ENCODE results near the gene CPB2. TPM values are rescaled to one million over a fixed set of nuclear protein-coding genes. Genes with fewer than 3 reads are reported as not detected.

CPB2 gene
- total RNA-seq, 1 donor: not detected

DNA sequence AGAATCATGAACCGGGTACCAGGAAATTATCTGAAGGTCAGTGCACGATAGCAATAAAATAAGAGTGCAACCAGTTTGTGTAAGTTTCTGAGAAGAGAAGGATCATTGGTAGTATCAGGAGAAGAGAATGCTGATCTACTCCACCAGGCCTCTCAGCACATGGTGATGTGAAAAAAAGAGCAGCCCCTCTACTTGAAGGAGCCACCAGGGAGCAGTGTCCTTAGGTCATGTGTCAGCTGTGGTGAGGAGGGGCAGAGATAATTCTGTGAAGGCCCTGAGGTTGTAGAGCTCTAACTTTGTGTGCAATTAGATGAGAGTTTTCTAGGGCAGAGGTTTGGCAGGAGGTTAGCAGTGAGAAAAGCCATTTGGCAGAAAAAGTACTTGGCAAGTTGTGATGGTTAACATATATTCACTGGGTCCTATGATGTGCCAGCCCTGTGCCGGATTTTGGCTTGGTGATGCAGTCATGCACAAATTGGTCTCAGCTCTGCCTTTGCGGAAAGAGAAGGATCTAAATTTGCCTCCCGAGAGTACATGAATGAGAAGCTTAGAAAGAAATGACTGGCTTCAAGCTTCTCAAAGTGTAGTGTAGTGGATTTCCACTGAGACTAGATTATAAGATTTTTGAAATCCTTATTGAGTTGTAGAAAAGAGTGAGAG lies 33.1 kb downstream of the CPB2 start:
- H3K9me3 ChIP-seq (ENCODE audit: low read depth, low read length): no peaks in the 10 kb centered on the region
- H4K20me1 ChIP-seq (ENCODE audit: insufficient read depth, low read length): no peaks in the 10 kb centered on the region
- no peak overlapping the region for H3K27ac ChIP-seq (ENCODE audit: low read depth, low read length)
- no peak for DNase-seq (ENCODE audit: insufficient read length, low spot score, missing footprints)
- no peak overlapping the region for H3K4me2 ChIP-seq (ENCODE audit: insufficient read depth, low read length)
- no peaks in the 10 kb centered on the region for H3K4me1 ChIP-seq (ENCODE audit: insufficient read depth, low read length)
- no peaks in the 10 kb centered on the region for H3K27me3 ChIP-seq (ENCODE audit: insufficient read depth, low read length)
- no peak overlapping the region for H2AFZ ChIP-seq (ENCODE audit: low read length)
- H3K79me2 ChIP-seq (ENCODE audit: insufficient read depth, low read length): no peaks in the 10 kb centered on the region
- no peaks in the 10 kb centered on the region for H3K36me3 ChIP-seq (ENCODE audit: insufficient read depth, low read length)
- H3K4me3 ChIP-seq (ENCODE audit: insufficient read depth, low read length): no peak overlapping the region
- TF ChIP-seq, protein P1, sequence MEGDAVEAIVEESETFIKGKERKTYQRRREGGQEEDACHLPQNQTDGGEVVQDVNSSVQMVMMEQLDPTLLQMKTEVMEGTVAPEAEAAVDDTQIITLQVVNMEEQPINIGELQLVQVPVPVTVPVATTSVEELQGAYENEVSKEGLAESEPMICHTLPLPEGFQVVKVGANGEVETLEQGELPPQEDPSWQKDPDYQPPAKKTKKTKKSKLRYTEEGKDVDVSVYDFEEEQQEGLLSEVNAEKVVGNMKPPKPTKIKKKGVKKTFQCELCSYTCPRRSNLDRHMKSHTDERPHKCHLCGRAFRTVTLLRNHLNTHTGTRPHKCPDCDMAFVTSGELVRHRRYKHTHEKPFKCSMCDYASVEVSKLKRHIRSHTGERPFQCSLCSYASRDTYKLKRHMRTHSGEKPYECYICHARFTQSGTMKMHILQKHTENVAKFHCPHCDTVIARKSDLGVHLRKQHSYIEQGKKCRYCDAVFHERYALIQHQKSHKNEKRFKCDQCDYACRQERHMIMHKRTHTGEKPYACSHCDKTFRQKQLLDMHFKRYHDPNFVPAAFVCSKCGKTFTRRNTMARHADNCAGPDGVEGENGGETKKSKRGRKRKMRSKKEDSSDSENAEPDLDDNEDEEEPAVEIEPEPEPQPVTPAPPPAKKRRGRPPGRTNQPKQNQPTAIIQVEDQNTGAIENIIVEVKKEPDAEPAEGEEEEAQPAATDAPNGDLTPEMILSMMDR (IDR thresholded peaks at IDR 0.05; ENCODE audit: extremely low read depth, low read depth, low read length): no peak

DNA sequence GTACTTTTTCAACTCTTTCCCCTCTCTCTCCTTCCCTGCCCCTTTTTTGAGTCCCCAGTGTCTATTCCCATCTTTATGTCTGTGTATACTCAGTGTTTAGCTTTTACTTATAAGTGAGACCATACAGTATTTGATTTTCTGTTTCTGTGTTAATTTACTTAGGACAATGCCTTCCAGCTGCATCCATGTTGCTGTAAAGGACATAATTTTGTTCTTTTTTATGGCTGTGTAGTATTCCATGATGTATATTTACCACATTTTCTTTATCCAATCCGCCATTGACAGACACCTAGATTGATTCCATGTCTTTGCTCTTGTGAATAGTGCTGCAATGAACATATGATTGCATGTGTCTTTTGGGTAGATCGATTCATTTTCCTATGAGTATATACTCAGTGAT lies 41.5 kb downstream of the CPB2 start:
- TF ChIP-seq, protein P1 (IDR thresholded peaks at IDR 0.05; ENCODE audit: extremely low read depth, low read depth, low read length): no peak
- Histone ChIP-seq H3K4me2 (ENCODE audit: insufficient read depth, low read length) (no peak overlapping the region), H3K27ac (ENCODE audit: low read depth, low read length) (no peak overlapping the region), H2AFZ (ENCODE audit: low read length) (no peak overlapping the region), H3K4me3 (ENCODE audit: insufficient read depth, low read length) (no peak overlapping the region), H4K20me1 (ENCODE audit: insufficient read depth, low read length) (no peaks in the 10 kb centered on the region), H3K27me3 (ENCODE audit: insufficient read depth, low read length) (no peaks in the 10 kb centered on the region), H3K9me3 (ENCODE audit: low read depth, low read length) (no peaks in the 10 kb centered on the region), H3K4me1 (ENCODE audit: insufficient read depth, low read length) (peaks cover 14% of the 10 kb centered on the region), H3K79me2 (ENCODE audit: insufficient read depth, low read length) (no peaks in the 10 kb centered on the region), H3K36me3 (ENCODE audit: insufficient read depth, low read length) (no peaks in the 10 kb centered on the region)
- no peak for DNase-seq (ENCODE audit: insufficient read length, low spot score, missing footprints)

DNA sequence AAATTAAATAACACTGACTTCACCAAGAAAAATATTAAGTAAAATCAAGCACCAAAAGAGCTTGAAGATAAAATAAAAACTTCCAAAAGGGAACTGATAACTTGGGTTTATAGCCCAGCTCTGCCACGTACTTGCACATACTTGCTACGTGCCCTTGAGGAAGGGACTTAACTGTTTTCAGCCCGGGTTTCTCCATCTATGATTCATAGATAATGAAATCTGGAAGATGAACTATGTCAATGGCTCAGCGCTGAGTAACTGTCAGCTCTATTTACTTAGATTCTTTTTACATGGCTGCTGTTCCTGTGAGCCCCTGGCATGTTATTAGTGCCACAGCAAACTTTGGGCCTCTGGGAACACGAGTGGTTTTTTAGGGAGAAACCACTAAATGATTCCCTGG lies 42.6 kb downstream of the CPB2 start:
- H4K20me1 ChIP-seq (ENCODE audit: insufficient read depth, low read length): no peaks in the 10 kb centered on the region
- H3K36me3 ChIP-seq (ENCODE audit: insufficient read depth, low read length): no peaks in the 10 kb centered on the region
- no peaks in the 10 kb centered on the region for H3K27me3 ChIP-seq (ENCODE audit: insufficient read depth, low read length)
- H2AFZ ChIP-seq (ENCODE audit: low read length): peak overlapping the region; percentile 79
- peak overlapping the region; percentile 80 for H3K4me2 ChIP-seq (ENCODE audit: insufficient read depth, low read length)
- peak overlapping the region; percentile 87 for H3K27ac ChIP-seq (ENCODE audit: low read depth, low read length)
- H3K4me1 ChIP-seq (ENCODE audit: insufficient read depth, low read length): peaks cover 14% of the 10 kb centered on the region
- no peaks in the 10 kb centered on the region for H3K79me2 ChIP-seq (ENCODE audit: insufficient read depth, low read length)
- H3K9me3 ChIP-seq (ENCODE audit: low read depth, low read length): no peaks in the 10 kb centered on the region
- no peak for DNase-seq (ENCODE audit: insufficient read length, low spot score, missing footprints)
- TF ChIP-seq, protein P1 (IDR thresholded peaks at IDR 0.05; ENCODE audit: extremely low read depth, low read depth, low read length): no peak
- H3K4me3 ChIP-seq (ENCODE audit: insufficient read depth, low read length): peak overlapping the region; percentile 48

DNA sequence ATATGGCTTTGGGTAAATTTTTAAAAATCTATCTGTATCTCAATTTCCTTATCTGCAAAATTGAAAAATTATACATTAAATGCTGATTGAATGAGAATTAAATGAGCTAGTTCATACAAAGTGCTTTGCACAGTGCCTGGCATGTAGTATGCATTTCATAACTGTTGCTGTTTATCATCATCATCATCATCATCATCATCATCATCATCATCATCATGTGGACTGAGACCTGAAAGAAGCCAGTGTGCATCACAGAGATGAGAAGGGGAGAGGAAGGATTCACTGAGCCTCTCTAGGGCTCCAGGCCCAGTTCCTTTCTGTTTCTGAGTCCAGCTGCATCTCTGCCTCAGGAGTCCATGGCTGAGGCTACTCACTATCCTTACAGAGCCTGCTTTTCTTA lies 45.4 kb downstream of the CPB2 start:
- no peak overlapping the region for H3K4me2 ChIP-seq (ENCODE audit: insufficient read depth, low read length)
- H3K9me3 ChIP-seq (ENCODE audit: low read depth, low read length): no peaks in the 10 kb centered on the region
- H3K79me2 ChIP-seq (ENCODE audit: insufficient read depth, low read length): no peaks in the 10 kb centered on the region
- H2AFZ ChIP-seq (ENCODE audit: low read length): no peak overlapping the region
- H3K4me1 ChIP-seq (ENCODE audit: insufficient read depth, low read length): peaks cover 14% of the 10 kb centered on the region
- no peak overlapping the region for H3K27ac ChIP-seq (ENCODE audit: low read depth, low read length)
- H3K36me3 ChIP-seq (ENCODE audit: insufficient read depth, low read length): no peaks in the 10 kb centered on the region
- no peak overlapping the region for H3K4me3 ChIP-seq (ENCODE audit: insufficient read depth, low read length)
- TF ChIP-seq, protein P1 (IDR thresholded peaks at IDR 0.05; ENCODE audit: extremely low read depth, low read depth, low read length): no peak
- no peaks in the 10 kb centered on the region for H4K20me1 ChIP-seq (ENCODE audit: insufficient read depth, low read length)
- DNase-seq (ENCODE audit: insufficient read length, low spot score, missing footprints): no peak
- no peaks in the 10 kb centered on the region for H3K27me3 ChIP-seq (ENCODE audit: insufficient read depth, low read length)

All from osteoblast (primary cell).